Tibial nerve (tissue), 4 donors: ENCODE results near the gene PIGN.

Source experiments
- CTCF ChIP-seq, 5 experiments: fragments of 200-600 bp in 3 of 5; fragments of 450-650 bp in 2 of 5; sonication (generic) in 3 of 5; IDR thresholded peaks; one replicate each; pipeline ENCODE4 v1.5.1; 2016 to 2019; ENCODE audit warnings: antibody characterized with exemption in 5 of 5, mild to moderate bottlenecking in 3 of 5, moderate library complexity in 2 of 5
- EP300 ChIP-seq, 2 donors: sonication (generic); formaldehyde crosslinking; IDR thresholded peaks; one replicate each; pipeline ENCODE4 v1.6.1; 2017; ENCODE audit warnings: antibody characterized with exemption in 2 of 2, mild to moderate bottlenecking in 1 of 2
- POLR2A ChIP-seq, 2 donors: fragments of 450-650 bp; IDR thresholded peaks; one replicate each; pipeline ENCODE4 v1.6.1; 2017; ENCODE audit warnings: antibody characterized with exemption in 2 of 2, mild to moderate bottlenecking in 2 of 2, moderate library complexity in 2 of 2

DNA sequence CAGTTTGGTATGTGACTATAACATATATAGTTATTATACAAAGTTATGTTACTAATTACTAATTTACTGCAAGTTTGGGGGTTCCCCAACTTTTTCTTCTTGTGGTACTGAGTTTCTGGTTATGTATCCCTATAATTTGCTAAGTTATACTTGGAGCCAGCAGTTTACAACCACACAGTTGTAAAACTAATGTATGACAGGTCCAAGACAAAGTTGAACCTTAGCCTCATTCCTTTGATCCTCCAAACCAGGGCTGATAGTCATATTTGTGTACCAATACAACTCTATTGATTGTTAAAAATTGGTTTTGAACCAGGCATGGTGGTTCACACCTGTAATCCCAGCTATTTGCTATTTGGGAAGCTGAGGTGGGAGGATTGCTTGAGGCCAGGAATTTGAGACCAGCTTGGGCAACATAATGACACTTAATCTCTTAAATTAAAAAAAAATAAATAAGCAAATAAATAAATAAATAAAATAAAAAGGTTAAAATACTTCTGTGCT lies 24.5 kb upstream of the PIGN start:
- TF ChIP-seq CTCF (IDR thresholded peaks at IDR 0.05) (no peak), POLR2A (IDR thresholded peaks at IDR 0.05) (no peak), EP300 (IDR thresholded peaks at IDR 0.05) (no peak)
